Ovary (tissue), 3 donors: ENCODE measurements around the gene LPIN3.

ENCODE experiments used
- POLR2A ChIP-seq: fragments of 450-650 bp; IDR thresholded peaks from one replicate; pipeline ENCODE4 v1.6.1; 2017; ENCODE audit warnings: antibody characterized with exemption, mild to moderate bottlenecking, moderate library complexity
- TF ChIP-seq, protein P1 (sequence below), 3 donors: fragments of 450-650 bp in 2 of 3; fragments of 200-600 bp in 1 of 3; IDR thresholded peaks; one replicate each; pipeline versions ENCODE4 v1.5.1 to v1.8.0; 2016 to 2022; ENCODE audit warnings: antibody characterized with exemption in 3 of 3, mild to moderate bottlenecking in 1 of 3
- donor health status: DM: no; HTN: no; CAD: no.

DNA sequence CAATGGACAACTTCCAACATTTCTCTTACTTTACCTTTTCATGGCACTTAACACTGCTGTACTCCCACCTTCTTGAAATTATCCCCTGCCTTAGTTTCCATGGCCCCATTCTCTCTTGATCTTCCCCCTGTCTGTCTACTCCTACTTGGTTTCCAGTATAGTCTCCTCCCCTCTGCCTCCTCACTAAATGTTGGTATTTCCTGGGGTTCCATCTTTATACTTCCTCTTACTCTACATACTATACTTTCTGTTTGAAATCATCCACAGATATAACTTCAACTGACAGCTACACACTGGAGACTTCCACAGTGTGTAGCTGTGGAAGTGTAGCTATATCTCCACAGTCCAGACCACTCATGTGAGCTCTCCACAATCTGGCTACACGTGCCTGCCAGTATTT, 36.6 kb upstream of the LPIN3 start:
- TF ChIP-seq, protein P1, sequence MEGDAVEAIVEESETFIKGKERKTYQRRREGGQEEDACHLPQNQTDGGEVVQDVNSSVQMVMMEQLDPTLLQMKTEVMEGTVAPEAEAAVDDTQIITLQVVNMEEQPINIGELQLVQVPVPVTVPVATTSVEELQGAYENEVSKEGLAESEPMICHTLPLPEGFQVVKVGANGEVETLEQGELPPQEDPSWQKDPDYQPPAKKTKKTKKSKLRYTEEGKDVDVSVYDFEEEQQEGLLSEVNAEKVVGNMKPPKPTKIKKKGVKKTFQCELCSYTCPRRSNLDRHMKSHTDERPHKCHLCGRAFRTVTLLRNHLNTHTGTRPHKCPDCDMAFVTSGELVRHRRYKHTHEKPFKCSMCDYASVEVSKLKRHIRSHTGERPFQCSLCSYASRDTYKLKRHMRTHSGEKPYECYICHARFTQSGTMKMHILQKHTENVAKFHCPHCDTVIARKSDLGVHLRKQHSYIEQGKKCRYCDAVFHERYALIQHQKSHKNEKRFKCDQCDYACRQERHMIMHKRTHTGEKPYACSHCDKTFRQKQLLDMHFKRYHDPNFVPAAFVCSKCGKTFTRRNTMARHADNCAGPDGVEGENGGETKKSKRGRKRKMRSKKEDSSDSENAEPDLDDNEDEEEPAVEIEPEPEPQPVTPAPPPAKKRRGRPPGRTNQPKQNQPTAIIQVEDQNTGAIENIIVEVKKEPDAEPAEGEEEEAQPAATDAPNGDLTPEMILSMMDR (IDR thresholded peaks at IDR 0.05) = no peak
- TF ChIP-seq POLR2A = no peak
